ENCODE measurements around the gene XCL1.

Gene XCL1

DNA sequence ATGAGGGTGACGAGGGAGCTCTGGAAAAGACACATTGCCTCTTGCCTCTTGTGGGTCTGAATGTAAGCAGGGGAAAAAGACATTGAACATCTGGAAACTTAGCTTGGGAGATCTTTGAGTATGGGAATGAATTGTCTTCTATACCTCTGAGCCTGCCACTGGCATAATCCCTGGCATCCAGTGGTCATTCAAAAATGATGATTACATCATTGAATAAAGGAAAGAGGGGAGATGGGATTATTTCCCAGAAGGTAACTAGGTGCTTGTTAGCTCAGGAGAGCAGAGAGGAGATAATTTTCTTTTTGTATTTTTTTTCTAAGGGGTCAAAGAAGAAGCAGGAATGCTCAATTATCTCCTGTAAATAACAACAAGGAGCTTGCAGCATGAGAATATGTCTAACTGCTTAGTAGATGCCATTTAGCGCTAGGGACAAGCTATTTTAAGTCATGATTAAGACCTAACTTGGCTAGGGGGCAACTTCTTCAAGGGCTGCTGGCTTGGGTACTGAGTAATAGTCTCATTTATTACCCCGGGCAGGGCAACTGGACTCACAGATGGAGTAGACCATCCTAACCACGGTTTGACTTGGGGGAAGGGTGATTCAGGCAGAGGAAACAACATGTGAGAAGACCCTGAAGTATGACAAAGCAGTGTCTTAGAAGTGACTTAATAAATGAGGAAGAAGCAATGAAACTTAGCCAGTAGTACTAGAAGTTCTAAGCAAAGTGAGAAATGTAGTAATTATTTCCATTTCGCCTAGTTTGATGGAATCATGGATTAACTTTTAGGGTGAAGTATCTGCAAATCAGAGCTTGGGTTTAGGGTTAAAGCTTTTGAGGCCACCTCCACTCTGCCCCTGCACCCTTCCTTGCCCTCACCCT lies 21.6 kb upstream of the XCL1 start:
- no peaks in the 10 kb centered on the region; the same call in 1 of the 2 replicates for H3K27me3 ChIP-seq (replicated peaks; ENCODE audit: control insufficient read depth, insufficient read depth, low read length)
- H3K36me3 ChIP-seq (ENCODE audit: control insufficient read depth, insufficient read depth, low read length), result no peaks in the 10 kb centered on the region
- no peak for DNase-seq (ENCODE audit: extremely low read depth, insufficient read length)
- TF ChIP-seq, protein P1, sequence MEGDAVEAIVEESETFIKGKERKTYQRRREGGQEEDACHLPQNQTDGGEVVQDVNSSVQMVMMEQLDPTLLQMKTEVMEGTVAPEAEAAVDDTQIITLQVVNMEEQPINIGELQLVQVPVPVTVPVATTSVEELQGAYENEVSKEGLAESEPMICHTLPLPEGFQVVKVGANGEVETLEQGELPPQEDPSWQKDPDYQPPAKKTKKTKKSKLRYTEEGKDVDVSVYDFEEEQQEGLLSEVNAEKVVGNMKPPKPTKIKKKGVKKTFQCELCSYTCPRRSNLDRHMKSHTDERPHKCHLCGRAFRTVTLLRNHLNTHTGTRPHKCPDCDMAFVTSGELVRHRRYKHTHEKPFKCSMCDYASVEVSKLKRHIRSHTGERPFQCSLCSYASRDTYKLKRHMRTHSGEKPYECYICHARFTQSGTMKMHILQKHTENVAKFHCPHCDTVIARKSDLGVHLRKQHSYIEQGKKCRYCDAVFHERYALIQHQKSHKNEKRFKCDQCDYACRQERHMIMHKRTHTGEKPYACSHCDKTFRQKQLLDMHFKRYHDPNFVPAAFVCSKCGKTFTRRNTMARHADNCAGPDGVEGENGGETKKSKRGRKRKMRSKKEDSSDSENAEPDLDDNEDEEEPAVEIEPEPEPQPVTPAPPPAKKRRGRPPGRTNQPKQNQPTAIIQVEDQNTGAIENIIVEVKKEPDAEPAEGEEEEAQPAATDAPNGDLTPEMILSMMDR (IDR thresholded peaks at IDR 0.05; ENCODE audit: insufficient read depth, low read length, poor library complexity, severe bottlenecking), result no peak
- H3K4me3 ChIP-seq (replicated peaks; ENCODE audit: low read depth, low read length), result no peak overlapping the region

GRCh38 chr1:168555508-168556046 lies 20.8 kb upstream of the XCL1 start:
- Histone ChIP-seq H3K36me3 (ENCODE audit: control insufficient read depth, insufficient read depth, low read length) (no peaks in the 10 kb centered on the region), H3K4me3 (replicated peaks; ENCODE audit: low read depth, low read length) (no peak overlapping the region), H3K27me3 (replicated peaks; ENCODE audit: control insufficient read depth, insufficient read depth, low read length) (no peaks in the 10 kb centered on the region; the same call in 1 of the 2 replicates)
- TF ChIP-seq, protein P1 (IDR thresholded peaks at IDR 0.05; ENCODE audit: insufficient read depth, low read length, poor library complexity, severe bottlenecking), result no peak
- DNase-seq (ENCODE audit: extremely low read depth, insufficient read length), result no peak

GRCh38 chr1:168556647-168557046 lies 19.8 kb upstream of the XCL1 start:
- TF ChIP-seq, protein P1 (IDR thresholded peaks at IDR 0.05; ENCODE audit: insufficient read depth, low read length, poor library complexity, severe bottlenecking), result no peak
- Histone ChIP-seq H3K36me3 (ENCODE audit: control insufficient read depth, insufficient read depth, low read length) (no peaks in the 10 kb centered on the region), H3K4me3 (replicated peaks; ENCODE audit: low read depth, low read length) (no peak overlapping the region), H3K27me3 (replicated peaks; ENCODE audit: control insufficient read depth, insufficient read depth, low read length) (no peaks in the 10 kb centered on the region)
- DNase-seq (ENCODE audit: extremely low read depth, insufficient read length), result no peak

DNA sequence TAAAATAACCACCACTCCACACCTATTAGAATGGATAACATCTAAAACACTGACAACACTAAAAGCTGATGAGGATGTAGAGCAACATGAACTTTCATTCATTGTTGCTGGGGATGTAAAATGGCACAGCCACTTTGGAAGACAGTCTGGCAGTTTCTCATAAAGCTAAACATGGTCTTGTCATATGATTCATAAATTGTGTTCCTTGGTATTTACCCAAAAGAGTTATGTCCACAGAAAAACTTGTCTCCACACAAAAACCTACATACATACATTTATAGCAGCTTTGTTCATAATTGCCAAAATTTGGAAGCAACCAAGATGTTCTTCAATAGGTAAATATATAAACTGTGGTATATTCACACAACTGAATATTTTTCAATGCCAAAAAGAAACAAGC lies 16.0 kb upstream of the XCL1 start:
- TF ChIP-seq, protein P1 (IDR thresholded peaks at IDR 0.05; ENCODE audit: insufficient read depth, low read length, poor library complexity, severe bottlenecking), result no peak
- no peak overlapping the region for H3K4me3 ChIP-seq (replicated peaks; ENCODE audit: low read depth, low read length)
- H3K36me3 ChIP-seq (ENCODE audit: control insufficient read depth, insufficient read depth, low read length), result no peaks in the 10 kb centered on the region
- no peak for DNase-seq (ENCODE audit: extremely low read depth, insufficient read length)
- H3K27me3 ChIP-seq (replicated peaks; ENCODE audit: control insufficient read depth, insufficient read depth, low read length), result no peaks in the 10 kb centered on the region

- DNase-seq (ENCODE audit: extremely low read depth, insufficient read length), result no peak
- TF ChIP-seq, protein P1 (IDR thresholded peaks at IDR 0.05; ENCODE audit: insufficient read depth, low read length, poor library complexity, severe bottlenecking), result no peak
- no peak overlapping the region for H3K4me3 ChIP-seq (replicated peaks; ENCODE audit: low read depth, low read length)
- no peaks in the 10 kb centered on the region for H3K36me3 ChIP-seq (ENCODE audit: control insufficient read depth, insufficient read depth, low read length)
- H3K27me3 ChIP-seq (replicated peaks; ENCODE audit: control insufficient read depth, insufficient read depth, low read length), result no peaks in the 10 kb centered on the region; the same call in 1 of the 2 replicates
These were observed 14.4 kb upstream of the XCL1 start for GRCh38 chr1:168561989-168562388.
